ENCODE measurements around the gene RBM18.

Gene RBM18

GRCh38 chr9:122216138-122216797, 48.4 kb downstream of the RBM18 start:
- H3K4me3 ChIP-seq (ENCODE audit: low read length), result no peak overlapping the region
- H3K18ac ChIP-seq (ENCODE audit: low read length), result no peak overlapping the region
- H3K9ac ChIP-seq (ENCODE audit: low read length), result no peak overlapping the region
- no peaks in the 10 kb centered on the region for H3K79me1 ChIP-seq (ENCODE audit: low read length)
- H3K23ac ChIP-seq (ENCODE audit: low read length), result no peak overlapping the region
- no peak overlapping the region for H4K8ac ChIP-seq (ENCODE audit: low read depth, low read length)
- H3K27ac ChIP-seq (ENCODE audit: low read depth, low read length), result no peak overlapping the region
- no peak overlapping the region for H4K5ac ChIP-seq (ENCODE audit: low read length)
- no peak overlapping the region for H3K4me2 ChIP-seq (ENCODE audit: low read length)
- H2BK15ac ChIP-seq (replicated peaks; ENCODE audit: low read depth), result no peak overlapping the region
- H2BK5ac ChIP-seq (ENCODE audit: low read length), result no peak overlapping the region
- H3K4ac ChIP-seq (ENCODE audit: low read depth, low read length), result no peak overlapping the region
- H3K27me3 ChIP-seq (ENCODE audit: insufficient read depth, low read length, poor library complexity), result peaks cover 80% of the 10 kb centered on the region
- no peaks in the 10 kb centered on the region for H3K4me1 ChIP-seq (ENCODE audit: control insufficient read depth, low read depth, low read length)
- no peak overlapping the region for H2BK120ac ChIP-seq (ENCODE audit: low read depth, low read length)
- no CpG with 5 or more reads among the region's 4 CpGs for WGBS (ENCODE audit: extremely low coverage, insufficient coverage, low lambda C conversion rate)
- H3K79me2 ChIP-seq (ENCODE audit: control insufficient read depth, insufficient read depth, low read length), result no peaks in the 10 kb centered on the region
- DNase-seq, result peak; percentile 42
- no peak overlapping the region for H3K56ac ChIP-seq (ENCODE audit: low read length)
- H3K36me3 ChIP-seq (ENCODE audit: control insufficient read depth, insufficient read depth, low read length), result no peaks in the 10 kb centered on the region
- H2AK5ac ChIP-seq (ENCODE audit: low read length), result no peak overlapping the region

- no peak overlapping the region for H2BK5ac ChIP-seq (ENCODE audit: low read length)
- H2AK5ac ChIP-seq (ENCODE audit: low read length), result no peak overlapping the region
- no peak overlapping the region for H3K27ac ChIP-seq (ENCODE audit: low read depth, low read length)
- no peak overlapping the region for H2BK120ac ChIP-seq (ENCODE audit: low read depth, low read length)
- H3K56ac ChIP-seq (ENCODE audit: low read length), result no peak overlapping the region
- no peaks in the 10 kb centered on the region for H3K36me3 ChIP-seq (ENCODE audit: control insufficient read depth, insufficient read depth, low read length)
- no peak overlapping the region for H2BK15ac ChIP-seq (replicated peaks; ENCODE audit: low read depth)
- no peak overlapping the region for H3K4me3 ChIP-seq (ENCODE audit: low read length)
- H3K4ac ChIP-seq (ENCODE audit: low read depth, low read length), result no peak overlapping the region
- H3K23ac ChIP-seq (ENCODE audit: low read length), result no peak overlapping the region
- peaks cover 74% of the 10 kb centered on the region for H3K27me3 ChIP-seq (ENCODE audit: insufficient read depth, low read length, poor library complexity)
- no peak overlapping the region for H3K18ac ChIP-seq (ENCODE audit: low read length)
- H4K8ac ChIP-seq (ENCODE audit: low read depth, low read length), result no peak overlapping the region
- DNase-seq, result no peak
- H4K5ac ChIP-seq (ENCODE audit: low read length), result no peak overlapping the region
- no peaks in the 10 kb centered on the region for H3K79me2 ChIP-seq (ENCODE audit: control insufficient read depth, insufficient read depth, low read length)
- no peak overlapping the region for H3K9ac ChIP-seq (ENCODE audit: low read length)
- no peak overlapping the region for H3K4me2 ChIP-seq (ENCODE audit: low read length)
- no peaks in the 10 kb centered on the region for H3K4me1 ChIP-seq (ENCODE audit: control insufficient read depth, low read depth, low read length)
- no peaks in the 10 kb centered on the region for H3K79me1 ChIP-seq (ENCODE audit: low read length)
- no CpG with 5 or more reads among the region's 1 CpG for WGBS (ENCODE audit: extremely low coverage, insufficient coverage, low lambda C conversion rate)
Measured at GRCh38 chr9:122215663-122216062, 49.0 kb downstream of the RBM18 start.

- Histone ChIP-seq H3K79me1 (ENCODE audit: low read length) (no peaks in the 10 kb centered on the region), H2BK120ac (ENCODE audit: low read depth, low read length) (no peak overlapping the region), H3K4me2 (ENCODE audit: low read length) (peak overlapping the region; percentile 45), H4K5ac (ENCODE audit: low read length) (no peak overlapping the region), H2AK5ac (ENCODE audit: low read length) (no peak overlapping the region), H3K79me2 (ENCODE audit: control insufficient read depth, insufficient read depth, low read length) (no peaks in the 10 kb centered on the region), H3K4me3 (ENCODE audit: low read length) (no peak overlapping the region), H2BK15ac (replicated peaks; ENCODE audit: low read depth) (no peak overlapping the region), H4K8ac (ENCODE audit: low read depth, low read length) (no peak overlapping the region), H3K36me3 (ENCODE audit: control insufficient read depth, insufficient read depth, low read length) (no peaks in the 10 kb centered on the region), H2BK5ac (ENCODE audit: low read length) (no peak overlapping the region), H3K27ac (ENCODE audit: low read depth, low read length) (no peak overlapping the region), H3K9ac (ENCODE audit: low read length) (no peak overlapping the region), H3K4me1 (ENCODE audit: control insufficient read depth, low read depth, low read length) (no peaks in the 10 kb centered on the region), H3K27me3 (ENCODE audit: insufficient read depth, low read length, poor library complexity) (peaks cover 63% of the 10 kb centered on the region), H3K18ac (ENCODE audit: low read length) (no peak overlapping the region), H3K56ac (ENCODE audit: low read length) (no peak overlapping the region), H3K23ac (ENCODE audit: low read length) (no peak overlapping the region), H3K4ac (ENCODE audit: low read depth, low read length) (no peak overlapping the region)
- no CpG with 5 or more reads among the region's 9 CpGs for WGBS (ENCODE audit: extremely low coverage, insufficient coverage, low lambda C conversion rate)
- no peak for DNase-seq
Measured at GRCh38 chr9:122214507-122214906, 50.1 kb downstream of the RBM18 start.

GRCh38 chr9:122213589-122214413, 50.8 kb downstream of the RBM18 start:
- H2BK5ac ChIP-seq (ENCODE audit: low read length), result no peak overlapping the region
- no peak overlapping the region for H3K18ac ChIP-seq (ENCODE audit: low read length)
- no peak overlapping the region for H2BK15ac ChIP-seq (replicated peaks; ENCODE audit: low read depth)
- peak overlapping the region; percentile 45 for H3K4me2 ChIP-seq (ENCODE audit: low read length)
- H3K36me3 ChIP-seq (ENCODE audit: control insufficient read depth, insufficient read depth, low read length), result no peaks in the 10 kb centered on the region
- no peak overlapping the region for H3K27ac ChIP-seq (ENCODE audit: low read depth, low read length)
- peak; percentile 92 for DNase-seq
- peaks cover 56% of the 10 kb centered on the region for H3K27me3 ChIP-seq (ENCODE audit: insufficient read depth, low read length, poor library complexity)
- no peak overlapping the region for H2BK120ac ChIP-seq (ENCODE audit: low read depth, low read length)
- H3K79me1 ChIP-seq (ENCODE audit: low read length), result no peaks in the 10 kb centered on the region
- no peak overlapping the region for H3K4me3 ChIP-seq (ENCODE audit: low read length)
- no peak overlapping the region for H2AK5ac ChIP-seq (ENCODE audit: low read length)
- H3K9ac ChIP-seq (ENCODE audit: low read length), result no peak overlapping the region
- no peak overlapping the region for H4K5ac ChIP-seq (ENCODE audit: low read length)
- H3K4me1 ChIP-seq (ENCODE audit: control insufficient read depth, low read depth, low read length), result no peaks in the 10 kb centered on the region
- WGBS (ENCODE audit: extremely low coverage, insufficient coverage, low lambda C conversion rate), result no CpG with 5 or more reads among the region's 93 CpGs
- H3K23ac ChIP-seq (ENCODE audit: low read length), result peak overlapping the region; percentile 18
- no peaks in the 10 kb centered on the region for H3K79me2 ChIP-seq (ENCODE audit: control insufficient read depth, insufficient read depth, low read length)
- peak overlapping the region; percentile 22 for H3K56ac ChIP-seq (ENCODE audit: low read length)
- no peak overlapping the region for H3K4ac ChIP-seq (ENCODE audit: low read depth, low read length)
- no peak overlapping the region for H4K8ac ChIP-seq (ENCODE audit: low read depth, low read length)

GRCh38 chr9:122213102-122213588, 51.5 kb downstream of the RBM18 start:
- no peak overlapping the region for H2BK15ac ChIP-seq (replicated peaks; ENCODE audit: low read depth)
- no peak overlapping the region for H3K4me2 ChIP-seq (ENCODE audit: low read length)

More at GRCh38 chr9:122213102-122213588, 51.5 kb downstream of the RBM18 start:
- Histone ChIP-seq H3K36me3 (ENCODE audit: control insufficient read depth, insufficient read depth, low read length) (no peaks in the 10 kb centered on the region), H3K56ac (ENCODE audit: low read length) (no peak overlapping the region), H3K4ac (ENCODE audit: low read depth, low read length) (no peak overlapping the region), H3K79me2 (ENCODE audit: control insufficient read depth, insufficient read depth, low read length) (no peaks in the 10 kb centered on the region), H2BK120ac (ENCODE audit: low read depth, low read length) (no peak overlapping the region), H2AK5ac (ENCODE audit: low read length) (no peak overlapping the region), H3K27ac (ENCODE audit: low read depth, low read length) (no peak overlapping the region), H3K9ac (ENCODE audit: low read length) (no peak overlapping the region), H3K23ac (ENCODE audit: low read length) (peak overlapping the region; percentile 18), H3K4me3 (ENCODE audit: low read length) (no peak overlapping the region), H2BK5ac (ENCODE audit: low read length) (no peak overlapping the region), H3K79me1 (ENCODE audit: low read length) (no peaks in the 10 kb centered on the region), H4K5ac (ENCODE audit: low read length) (no peak overlapping the region), H3K4me1 (ENCODE audit: control insufficient read depth, low read depth, low read length) (no peaks in the 10 kb centered on the region), H3K18ac (ENCODE audit: low read length) (no peak overlapping the region), H4K8ac (ENCODE audit: low read depth, low read length) (no peak overlapping the region), H3K27me3 (ENCODE audit: insufficient read depth, low read length, poor library complexity) (peaks cover 49% of the 10 kb centered on the region)
- no peak for DNase-seq
- WGBS (ENCODE audit: extremely low coverage, insufficient coverage, low lambda C conversion rate), result no CpG with 5 or more reads among the region's 20 CpGs
